Measurements from ENCODE around the gene PFKL.

PFKL gene

GRCh38 chr21:44299458-44300261 lies at the start of gene PFKL:
Gene PFKL (plus strand): TSS chr21:44300053. CDS start chr21:44300106, 53 bp downstream.
- FAIRE-seq, result no peak

- no peak for FAIRE-seq
Measured at GRCh38 chr21:44253832-44254710, 45.8 kb upstream of the PFKL start.

- FAIRE-seq, result no peak
Measured at GRCh38 chr21:44255511-44255981, 44.3 kb upstream of the PFKL start.

- no peak for FAIRE-seq
Measured at GRCh38 chr21:44258056-44258725, 41.7 kb upstream of the PFKL start.

- no peak for FAIRE-seq
Measured at GRCh38 chr21:44259082-44259705, 40.7 kb upstream of the PFKL start.

GRCh38 chr21:44260066-44260465 lies 39.8 kb upstream of the PFKL start:
- no peak for FAIRE-seq

GRCh38 chr21:44260791-44261631 lies 38.8 kb upstream of the PFKL start:
- FAIRE-seq, result no peak

GRCh38 chr21:44261675-44262295 lies 38.1 kb upstream of the PFKL start, which contains the start of gene DNMT3L:
Gene DNMT3L (minus strand): TSS chr21:44261897. CDS start chr21:44261259, 638 bp downstream.
- FAIRE-seq, result no peak

- FAIRE-seq, result no peak
Measured at GRCh38 chr21:44262338-44263056, 37.4 kb upstream of the PFKL start.

- FAIRE-seq, result no peak
Measured at GRCh38 chr21:44263221-44263760, 36.6 kb upstream of the PFKL start.

- FAIRE-seq, result no peak
Measured at GRCh38 chr21:44263768-44264167, 36.1 kb upstream of the PFKL start.

- no peak for FAIRE-seq
Measured at GRCh38 chr21:44265734-44266270, 34.1 kb upstream of the PFKL start.

- no peak for FAIRE-seq
Measured at GRCh38 chr21:44267655-44268142, 32.2 kb upstream of the PFKL start.

- FAIRE-seq, result no peak
Measured at GRCh38 chr21:44269090-44269489, 30.8 kb upstream of the PFKL start.

GRCh38 chr21:44271558-44272283 lies 28.1 kb upstream of the PFKL start:
- FAIRE-seq, result no peak

GRCh38 chr21:44272284-44272858 lies 27.5 kb upstream of the PFKL start:
- FAIRE-seq, result no peak

GRCh38 chr21:44273046-44273445 lies 26.8 kb upstream of the PFKL start:
- FAIRE-seq, result no peak

- no peak for FAIRE-seq
Measured at GRCh38 chr21:44275041-44275440, 24.8 kb upstream of the PFKL start.
